SK-N-SH treated with all-trans-retinoic acid at 6 μM for 48 hours (cell line): ENCODE data around the gene EPN2.

Experiments
- ATAC-seq: fragments of 200-7000 bp; cut with Tn5 transposase; 3 replicates; pipeline ENCODE4 v1.9.1; 2020; ENCODE audit warnings: mild to moderate bottlenecking, moderate library complexity
- ARNTL ChIP-seq: fragments of 450-650 bp; formaldehyde crosslinking; IDR thresholded peaks from 2 replicates; pipeline ENCODE4 v1.5.0; 2020; ENCODE audit warnings: low read depth, mild to moderate bottlenecking, moderate library complexity, borderline replicate concordance
- BACH2 ChIP-seq: fragments of 250-450 bp; sonication (Bioruptor Pico); IDR thresholded peaks from 2 replicates; pipeline ENCODE4 v1.9.0; 2021; ENCODE audit warnings: mild to moderate bottlenecking, borderline replicate concordance
- CREB5 ChIP-seq: fragments of 250-450 bp; sonication (Bioruptor Pico); IDR thresholded peaks from 2 replicates; pipeline ENCODE4 v1.5.1; 2020; ENCODE audit warnings: low read depth, mild to moderate bottlenecking, moderate library complexity
- CSDC2 ChIP-seq: fragments of 250-450 bp; sonication (Bioruptor Pico); IDR thresholded peaks from 2 replicates; pipeline ENCODE4 v1.5.0; 2020; ENCODE audit warnings: mild to moderate bottlenecking, moderate library complexity
- ESRRG ChIP-seq: fragments of 250-450 bp; sonication (Bioruptor Pico); IDR thresholded peaks from 2 replicates; pipeline ENCODE4 v1.6.1; 2021; ENCODE audit warnings: mild to moderate bottlenecking
- ISL1 ChIP-seq: fragments of 250-450 bp; sonication (Bioruptor Pico); IDR thresholded peaks from 2 replicates; pipeline ENCODE4 v2.1.2; 2022; ENCODE audit warnings: mild to moderate bottlenecking, moderate library complexity
- OSR1 ChIP-seq: fragments of 250-450 bp; sonication (Bioruptor Pico); IDR thresholded peaks from 2 replicates; pipeline ENCODE4 v1.8.0; 2022; ENCODE audit warnings: moderate library complexity, mild to moderate bottlenecking, inconsistent platforms
- RARB ChIP-seq: fragments of 250-450 bp; sonication (Bioruptor Pico); IDR thresholded peaks from 2 replicates; pipeline ENCODE4 v1.8.0; 2021; ENCODE audit warnings: mild to moderate bottlenecking, moderate library complexity
- SNAI2 ChIP-seq: fragments of 250-450 bp; sonication (Bioruptor Pico); IDR thresholded peaks from 2 replicates; pipeline ENCODE4 v1.5.0; 2020; ENCODE audit warnings: mild to moderate bottlenecking, moderate library complexity
- TCF4 ChIP-seq: fragments of 250-450 bp; sonication (Bioruptor Pico); IDR thresholded peaks from 2 replicates; pipeline ENCODE4 v1.8.0; 2021; ENCODE audit warnings: mild to moderate bottlenecking, moderate library complexity, borderline replicate concordance
- TOX ChIP-seq: fragments of 250-450 bp; sonication (Bioruptor Pico); IDR thresholded peaks from 2 replicates; pipeline ENCODE4 v1.8.0; 2021; ENCODE audit warnings: mild to moderate bottlenecking, moderate library complexity, borderline replicate concordance
- ZC3H10 ChIP-seq: fragments of 250-450 bp; sonication (Bioruptor Pico); IDR thresholded peaks from 2 replicates; pipeline ENCODE4 v1.5.1; 2021; ENCODE audit warnings: mild to moderate bottlenecking, moderate library complexity
- ZFP3 ChIP-seq: fragments of 250-450 bp; sonication (Bioruptor Pico); IDR thresholded peaks from 2 replicates; pipeline ENCODE4 v1.5.0; 2020; ENCODE audit warnings: mild to moderate bottlenecking, moderate library complexity
- ZFP30 ChIP-seq: fragments of 450-650 bp; formaldehyde crosslinking; IDR thresholded peaks from 2 replicates; pipeline ENCODE4 v1.5.0; 2022; ENCODE audit warnings: mild to moderate bottlenecking, moderate library complexity
- ZNF565 ChIP-seq: fragments of 450-650 bp; formaldehyde crosslinking; conservative IDR thresholded peaks from 2 replicates; pipeline ENCODE4 v1.5.0; 2020; ENCODE audit warnings: low read depth, mild to moderate bottlenecking, moderate library complexity
- ZNF70 ChIP-seq: fragments of 450-650 bp; formaldehyde crosslinking; IDR thresholded peaks from 2 replicates; pipeline ENCODE4 v1.5.0; 2020; ENCODE audit warnings: mild to moderate bottlenecking, moderate library complexity
- ZNF8 ChIP-seq: fragments of 450-650 bp; formaldehyde crosslinking; IDR thresholded peaks from 2 replicates; pipeline ENCODE4 v1.5.0; 2020; ENCODE audit warnings: mild to moderate bottlenecking, moderate library complexity
- TF ChIP-seq, protein P1 (sequence below): fragments of 250-450 bp; sonication (Bioruptor Pico); IDR thresholded peaks from 2 replicates; pipeline ENCODE4 v1.8.0; 2020; ENCODE audit warnings: mild to moderate bottlenecking, moderate library complexity, borderline replicate concordance
- TF ChIP-seq, protein P2 (sequence below): fragments of 250-450 bp; sonication (Bioruptor Pico); IDR thresholded peaks from 2 replicates; pipeline ENCODE4 v1.5.1; 2021; ENCODE audit warnings: mild to moderate bottlenecking, moderate library complexity
- TF ChIP-seq, protein P3 (sequence below): fragments of 250-450 bp; sonication (Bioruptor Pico); IDR thresholded peaks from 2 replicates; pipeline ENCODE4 v1.5.0; 2020; ENCODE audit warnings: mild to moderate bottlenecking, moderate library complexity

EPN2 gene

GRCh38 chr17:19354748-19355147 is 117.6 kb downstream of the EPN2 start:
- ATAC-seq = no peak
- TF ChIP-seq ZNF70 (CRISPR knock-in tag) (no peak), RARB (CRISPR knock-in tag) (no peak), SNAI2 (CRISPR knock-in tag) (no peak), ZNF565 (CRISPR knock-in tag) (no peak), OSR1 (no peak), CREB5 (CRISPR knock-in tag) (no peak)
- TF ChIP-seq, protein P1, sequence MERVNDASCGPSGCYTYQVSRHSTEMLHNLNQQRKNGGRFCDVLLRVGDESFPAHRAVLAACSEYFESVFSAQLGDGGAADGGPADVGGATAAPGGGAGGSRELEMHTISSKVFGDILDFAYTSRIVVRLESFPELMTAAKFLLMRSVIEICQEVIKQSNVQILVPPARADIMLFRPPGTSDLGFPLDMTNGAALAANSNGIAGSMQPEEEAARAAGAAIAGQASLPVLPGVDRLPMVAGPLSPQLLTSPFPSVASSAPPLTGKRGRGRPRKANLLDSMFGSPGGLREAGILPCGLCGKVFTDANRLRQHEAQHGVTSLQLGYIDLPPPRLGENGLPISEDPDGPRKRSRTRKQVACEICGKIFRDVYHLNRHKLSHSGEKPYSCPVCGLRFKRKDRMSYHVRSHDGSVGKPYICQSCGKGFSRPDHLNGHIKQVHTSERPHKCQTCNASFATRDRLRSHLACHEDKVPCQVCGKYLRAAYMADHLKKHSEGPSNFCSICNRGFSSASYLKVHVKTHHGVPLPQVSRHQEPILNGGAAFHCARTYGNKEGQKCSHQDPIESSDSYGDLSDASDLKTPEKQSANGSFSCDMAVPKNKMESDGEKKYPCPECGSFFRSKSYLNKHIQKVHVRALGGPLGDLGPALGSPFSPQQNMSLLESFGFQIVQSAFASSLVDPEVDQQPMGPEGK (CRISPR knock-in tag) = no peak
- TF ChIP-seq, all 23 proteins: peak for 0

- TF ChIP-seq TOX (no peak), ZC3H10 (no peak), RARB (CRISPR knock-in tag) (no peak), BACH2 (CRISPR knock-in tag) (no peak), TCF4 (CRISPR knock-in tag) (no peak), ZFP3 (no peak), CREB5 (CRISPR knock-in tag) (no peak)
- TF ChIP-seq, protein P1 (CRISPR knock-in tag) = no peak
- no peak for ATAC-seq
These were observed 120.2 kb downstream of the EPN2 start for GRCh38 chr17:19357351-19357750.

GRCh38 chr17:19357761-19358160 is 120.6 kb downstream of the EPN2 start:
- ATAC-seq = no peak
- TF ChIP-seq ISL1 (CRISPR knock-in tag) = no peak
- no peak for TF ChIP-seq ZNF565 (CRISPR knock-in tag)
- TF ChIP-seq SNAI2 (CRISPR knock-in tag) = no peak
- no peak for TF ChIP-seq ZFP3

DNA sequence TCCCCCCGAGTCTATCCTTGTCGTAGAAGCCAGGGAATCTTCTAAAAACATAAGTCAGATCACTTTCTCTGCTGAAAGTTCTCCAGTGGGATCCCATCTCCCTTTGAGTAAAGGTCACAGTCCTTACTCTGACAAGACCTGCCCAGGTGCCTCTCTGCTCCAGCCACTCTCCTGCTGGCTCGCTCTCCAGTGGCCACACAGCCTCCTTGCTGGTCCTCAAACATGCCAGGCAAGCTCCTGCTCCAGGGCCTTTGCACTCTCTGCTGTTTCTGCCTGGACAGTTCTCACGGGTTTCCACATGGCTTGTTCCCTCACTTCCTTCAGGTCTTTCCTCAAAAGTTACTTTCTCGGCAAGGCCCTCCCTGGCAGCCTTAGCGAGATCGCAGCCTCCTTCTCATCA is 122.0 kb downstream of the EPN2 start:
- ATAC-seq = no peak
- TF ChIP-seq ZC3H10 = no peak
- TF ChIP-seq TOX = no peak
- TF ChIP-seq, protein P2, sequence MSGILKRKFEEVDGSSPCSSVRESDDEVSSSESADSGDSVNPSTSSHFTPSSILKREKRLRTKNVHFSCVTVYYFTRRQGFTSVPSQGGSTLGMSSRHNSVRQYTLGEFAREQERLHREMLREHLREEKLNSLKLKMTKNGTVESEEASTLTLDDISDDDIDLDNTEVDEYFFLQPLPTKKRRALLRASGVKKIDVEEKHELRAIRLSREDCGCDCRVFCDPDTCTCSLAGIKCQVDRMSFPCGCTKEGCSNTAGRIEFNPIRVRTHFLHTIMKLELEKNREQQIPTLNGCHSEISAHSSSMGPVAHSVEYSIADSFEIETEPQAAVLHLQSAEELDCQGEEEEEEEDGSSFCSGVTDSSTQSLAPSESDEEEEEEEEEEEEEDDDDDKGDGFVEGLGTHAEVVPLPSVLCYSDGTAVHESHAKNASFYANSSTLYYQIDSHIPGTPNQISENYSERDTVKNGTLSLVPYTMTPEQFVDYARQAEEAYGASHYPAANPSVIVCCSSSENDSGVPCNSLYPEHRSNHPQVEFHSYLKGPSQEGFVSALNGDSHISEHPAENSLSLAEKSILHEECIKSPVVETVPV (CRISPR knock-in tag) = no peak
- TF ChIP-seq ZFP30 (CRISPR knock-in tag) = no peak
- TF ChIP-seq, protein P3, sequence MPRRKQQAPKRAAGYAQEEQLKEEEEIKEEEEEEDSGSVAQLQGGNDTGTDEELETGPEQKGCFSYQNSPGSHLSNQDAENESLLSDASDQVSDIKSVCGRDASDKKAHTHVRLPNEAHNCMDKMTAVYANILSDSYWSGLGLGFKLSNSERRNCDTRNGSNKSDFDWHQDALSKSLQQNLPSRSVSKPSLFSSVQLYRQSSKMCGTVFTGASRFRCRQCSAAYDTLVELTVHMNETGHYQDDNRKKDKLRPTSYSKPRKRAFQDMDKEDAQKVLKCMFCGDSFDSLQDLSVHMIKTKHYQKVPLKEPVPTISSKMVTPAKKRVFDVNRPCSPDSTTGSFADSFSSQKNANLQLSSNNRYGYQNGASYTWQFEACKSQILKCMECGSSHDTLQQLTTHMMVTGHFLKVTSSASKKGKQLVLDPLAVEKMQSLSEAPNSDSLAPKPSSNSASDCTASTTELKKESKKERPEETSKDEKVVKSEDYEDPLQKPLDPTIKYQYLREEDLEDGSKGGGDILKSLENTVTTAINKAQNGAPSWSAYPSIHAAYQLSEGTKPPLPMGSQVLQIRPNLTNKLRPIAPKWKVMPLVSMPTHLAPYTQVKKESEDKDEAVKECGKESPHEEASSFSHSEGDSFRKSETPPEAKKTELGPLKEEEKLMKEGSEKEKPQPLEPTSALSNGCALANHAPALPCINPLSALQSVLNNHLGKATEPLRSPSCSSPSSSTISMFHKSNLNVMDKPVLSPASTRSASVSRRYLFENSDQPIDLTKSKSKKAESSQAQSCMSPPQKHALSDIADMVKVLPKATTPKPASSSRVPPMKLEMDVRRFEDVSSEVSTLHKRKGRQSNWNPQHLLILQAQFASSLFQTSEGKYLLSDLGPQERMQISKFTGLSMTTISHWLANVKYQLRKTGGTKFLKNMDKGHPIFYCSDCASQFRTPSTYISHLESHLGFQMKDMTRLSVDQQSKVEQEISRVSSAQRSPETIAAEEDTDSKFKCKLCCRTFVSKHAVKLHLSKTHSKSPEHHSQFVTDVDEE (CRISPR knock-in tag) = no peak
- no peak for TF ChIP-seq CSDC2 (CRISPR knock-in tag)
- TF ChIP-seq BACH2 (CRISPR knock-in tag) = no peak
- no peak for TF ChIP-seq ZNF8 (CRISPR knock-in tag)
- TF ChIP-seq ZNF565 (CRISPR knock-in tag) = no peak
- TF ChIP-seq, protein P1 (CRISPR knock-in tag) = no peak
- no peak for TF ChIP-seq ESRRG (CRISPR knock-in tag)
- TF ChIP-seq ARNTL (CRISPR knock-in tag) = no peak
- no peak for TF ChIP-seq RARB (CRISPR knock-in tag)
- no peak for TF ChIP-seq OSR1
